Loucy (cell line): Measurements from ENCODE around the gene COA4.

Source experiments
- H2AFZ ChIP-seq: fragments of 200-600 bp; sonication (generic); 2 replicates; pipeline ENCODE4 v1.6.0; 2016; ENCODE audit warnings: antibody characterized with exemption, mild to moderate bottlenecking, low read length, moderate library complexity
- H3F3A ChIP-seq: fragments of 200-600 bp; 2 replicates; pipeline ENCODE4 v1.6.0; 2016; ENCODE audit warnings: antibody characterized with exemption, low read depth, mild to moderate bottlenecking
- H3K27me3 ChIP-seq: fragments of 200-600 bp; sonication (generic); 2 replicates; pipeline ENCODE4 v1.6.1; 2014; ENCODE audit warnings: low read length, mild to moderate bottlenecking; ENCODE audit not compliant: insufficient read depth, poor library complexity, severe bottlenecking
- H3K36me3 ChIP-seq: fragments of 200-600 bp; sonication (generic); 2 replicates; pipeline ENCODE4 v1.6.1; 2016; ENCODE audit warnings: low read length; ENCODE audit not compliant: insufficient read depth
- H3K4me1 ChIP-seq: fragments of 200-600 bp; sonication (generic); 2 replicates; pipeline ENCODE4 v1.5.1; 2014; ENCODE audit warnings: low read length, mild to moderate bottlenecking; ENCODE audit not compliant: insufficient read depth, poor library complexity, severe bottlenecking
- H3K4me2 ChIP-seq: fragments of 200-600 bp; sonication (generic); 2 replicates; pipeline ENCODE4 v1.6.0; 2014; ENCODE audit warnings: antibody characterized with exemption, low read length, low read depth, mild to moderate bottlenecking; ENCODE audit not compliant: poor library complexity, severe bottlenecking
- H3K4me3 ChIP-seq: fragments of 200-600 bp; sonication (generic); 2 replicates; pipeline ENCODE4 v1.5.1; 2014; ENCODE audit warnings: low read length, mild to moderate bottlenecking, mixed read lengths; ENCODE audit not compliant: poor library complexity, severe bottlenecking
- H3K79me2 ChIP-seq: fragments of 200-600 bp; sonication (generic); 2 replicates; pipeline ENCODE4 v1.6.1; 2014; ENCODE audit warnings: low read length; ENCODE audit not compliant: insufficient read depth
- H3K9ac ChIP-seq: fragments of 200-600 bp; sonication (generic); 2 replicates; pipeline ENCODE4 v1.6.0; 2014; ENCODE audit warnings: mild to moderate bottlenecking, low read depth, low read length, moderate library complexity; ENCODE audit not compliant: poor library complexity, severe bottlenecking
- H3K9me2 ChIP-seq: fragments of 200-600 bp; sonication (generic); replicated peaks from 2 replicates; pipeline ENCODE4 v1.6.1; 2016; ENCODE audit warnings: low read depth, low read length, mixed read lengths
- H3K9me3 ChIP-seq: fragments of 200-600 bp; sonication (generic); 2 replicates; pipeline ENCODE4 v1.6.1; 2014; ENCODE audit warnings: mild to moderate bottlenecking, antibody characterized with exemption, low read length, low read depth; ENCODE audit not compliant: insufficient read depth
- H4K20me1 ChIP-seq: fragments of 200-600 bp; sonication (generic); 2 replicates; pipeline ENCODE4 v1.6.0; 2014; ENCODE audit warnings: antibody characterized with exemption, low read length, mild to moderate bottlenecking; ENCODE audit not compliant: insufficient read depth, poor library complexity, severe bottlenecking
- EZH2phosphoT487 ChIP-seq: fragments of 200-600 bp; IDR thresholded peaks from 2 replicates; pipeline ENCODE4 v1.6.1; 2018; ENCODE audit warnings: antibody characterized with exemption, mild to moderate bottlenecking, moderate library complexity, borderline replicate concordance
- TF ChIP-seq, protein P1 (sequence below): fragments of 200-600 bp; sonication (generic); conservative IDR thresholded peaks from 2 replicates; pipeline ENCODE4 v1.5.1; 2014; ENCODE audit warnings: mild to moderate bottlenecking, antibody characterized with exemption, low read length

COA4 gene

DNA sequence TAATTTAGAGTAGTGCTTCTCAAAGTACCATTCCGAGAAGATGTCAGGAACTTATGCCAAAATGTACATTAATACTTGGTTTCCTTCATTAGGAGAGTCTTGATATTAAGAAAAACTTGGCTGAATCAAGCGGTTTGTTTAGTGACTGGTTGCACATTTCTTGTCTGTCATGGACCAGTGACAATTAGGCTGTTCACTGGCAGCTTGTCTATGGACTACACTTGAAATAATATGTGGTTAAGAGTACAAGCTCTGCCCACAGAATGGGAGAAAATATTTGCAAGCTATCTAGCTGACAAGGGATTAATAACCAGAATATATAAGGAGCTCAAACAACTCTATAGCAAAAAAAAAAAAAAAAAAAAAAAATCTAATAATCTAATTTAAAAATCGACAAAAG is 24.6 kb downstream of the COA4 start:
- Histone ChIP-seq H3K27me3 (no peaks in the 10 kb centered on the region), H3K4me2 (no peak overlapping the region), H3K36me3 (0 out of 2 replicates have a peak, but pooled peaks cover 5% of the 10 kb centered on the region), H4K20me1 (no peaks in the 10 kb centered on the region), H3F3A (no peaks in the 10 kb centered on the region), H3K9me2 (no peaks in the 10 kb centered on the region), H3K4me1 (no peaks in the 10 kb centered on the region), H3K9me3 (no peaks in the 10 kb centered on the region), H3K4me3 (no peak overlapping the region), H3K79me2 (no peaks in the 10 kb centered on the region), H3K9ac (no peak overlapping the region), H2AFZ (no peak overlapping the region)
- TF ChIP-seq EZH2phosphoT487: no peak
- TF ChIP-seq, protein P1, sequence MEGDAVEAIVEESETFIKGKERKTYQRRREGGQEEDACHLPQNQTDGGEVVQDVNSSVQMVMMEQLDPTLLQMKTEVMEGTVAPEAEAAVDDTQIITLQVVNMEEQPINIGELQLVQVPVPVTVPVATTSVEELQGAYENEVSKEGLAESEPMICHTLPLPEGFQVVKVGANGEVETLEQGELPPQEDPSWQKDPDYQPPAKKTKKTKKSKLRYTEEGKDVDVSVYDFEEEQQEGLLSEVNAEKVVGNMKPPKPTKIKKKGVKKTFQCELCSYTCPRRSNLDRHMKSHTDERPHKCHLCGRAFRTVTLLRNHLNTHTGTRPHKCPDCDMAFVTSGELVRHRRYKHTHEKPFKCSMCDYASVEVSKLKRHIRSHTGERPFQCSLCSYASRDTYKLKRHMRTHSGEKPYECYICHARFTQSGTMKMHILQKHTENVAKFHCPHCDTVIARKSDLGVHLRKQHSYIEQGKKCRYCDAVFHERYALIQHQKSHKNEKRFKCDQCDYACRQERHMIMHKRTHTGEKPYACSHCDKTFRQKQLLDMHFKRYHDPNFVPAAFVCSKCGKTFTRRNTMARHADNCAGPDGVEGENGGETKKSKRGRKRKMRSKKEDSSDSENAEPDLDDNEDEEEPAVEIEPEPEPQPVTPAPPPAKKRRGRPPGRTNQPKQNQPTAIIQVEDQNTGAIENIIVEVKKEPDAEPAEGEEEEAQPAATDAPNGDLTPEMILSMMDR: no peak

DNA sequence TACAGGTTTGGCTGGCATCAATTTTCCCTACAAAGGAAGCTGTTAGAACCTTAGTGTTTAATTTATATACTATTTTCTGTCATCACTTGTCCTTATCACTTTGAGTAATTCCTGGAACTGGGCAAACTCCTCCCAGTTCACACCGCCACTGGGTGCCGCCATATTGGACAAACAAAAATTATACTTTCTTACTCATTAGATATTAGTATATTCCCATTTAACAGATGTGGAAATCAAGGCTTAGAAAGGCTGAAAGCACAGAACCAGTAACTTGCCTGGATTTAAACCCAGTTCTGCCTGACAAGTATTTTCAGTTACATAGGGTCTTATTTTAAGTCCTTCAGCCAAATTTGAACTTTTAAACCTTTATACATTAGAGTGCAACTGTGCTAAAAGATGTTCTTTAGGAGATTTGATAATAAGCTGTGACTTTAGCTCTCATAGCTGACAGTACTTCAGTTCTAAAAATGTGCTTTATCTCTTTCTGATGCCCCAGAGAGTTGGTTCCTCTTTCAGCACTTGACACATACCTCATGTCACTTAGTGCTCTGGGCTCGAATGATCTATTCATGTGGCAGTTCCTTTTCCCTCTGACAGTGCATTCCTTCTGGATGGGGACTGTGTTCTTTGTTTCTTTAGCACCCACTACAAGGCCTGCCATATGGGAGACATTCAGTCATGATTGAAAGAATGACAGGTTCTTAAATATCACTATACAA is 25.4 kb downstream of the COA4 start:
- Histone ChIP-seq H3K36me3 (0 out of 2 replicates have a peak, but pooled peaks cover 7% of the 10 kb centered on the region), H3K4me2 (no peak overlapping the region), H4K20me1 (no peaks in the 10 kb centered on the region), H3K9me3 (no peaks in the 10 kb centered on the region), H3K4me1 (no peaks in the 10 kb centered on the region), H3K4me3 (no peak overlapping the region), H3K9ac (no peak overlapping the region), H2AFZ (no peak overlapping the region), H3F3A (no peaks in the 10 kb centered on the region), H3K79me2 (no peaks in the 10 kb centered on the region), H3K27me3 (no peaks in the 10 kb centered on the region), H3K9me2 (no peaks in the 10 kb centered on the region)
- TF ChIP-seq, protein P1: no peak
- TF ChIP-seq EZH2phosphoT487: no peak

DNA sequence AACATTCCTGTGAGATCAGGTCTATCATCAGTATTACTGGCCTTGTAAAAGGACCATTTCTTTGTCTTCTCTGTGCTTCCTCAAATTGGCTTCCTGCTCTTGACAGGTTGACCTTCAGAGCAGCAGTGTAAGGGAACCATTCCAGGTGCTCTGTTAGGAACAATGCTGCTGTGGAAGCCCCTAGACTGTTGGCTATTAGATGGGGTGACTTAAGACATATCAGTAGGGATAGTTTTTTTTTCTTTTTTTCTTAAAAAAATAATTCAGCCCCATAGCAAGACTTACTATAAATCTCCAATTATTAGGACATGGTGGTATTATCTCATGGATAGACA is 37.6 kb downstream of the COA4 start:
- Histone ChIP-seq H3K36me3 (peaks cover 18% of the 10 kb centered on the region; the same call in 1 of the 2 replicates), H3K4me2 (no peak overlapping the region), H2AFZ (no peak overlapping the region), H3K4me1 (no peaks in the 10 kb centered on the region), H4K20me1 (no peaks in the 10 kb centered on the region), H3F3A (no peaks in the 10 kb centered on the region), H3K9me2 (no peaks in the 10 kb centered on the region), H3K4me3 (no peak overlapping the region), H3K27me3 (no peaks in the 10 kb centered on the region), H3K79me2 (no peaks in the 10 kb centered on the region), H3K9me3 (no peaks in the 10 kb centered on the region), H3K9ac (no peak overlapping the region)
- TF ChIP-seq, protein P1: no peak
- TF ChIP-seq EZH2phosphoT487: no peak
